Measurements from ENCODE around the gene RASD2.

GRCh38 chr22:35517207-35517606 is 23.4 kb upstream of the RASD2 start:
- TF ChIP-seq, protein P1, sequence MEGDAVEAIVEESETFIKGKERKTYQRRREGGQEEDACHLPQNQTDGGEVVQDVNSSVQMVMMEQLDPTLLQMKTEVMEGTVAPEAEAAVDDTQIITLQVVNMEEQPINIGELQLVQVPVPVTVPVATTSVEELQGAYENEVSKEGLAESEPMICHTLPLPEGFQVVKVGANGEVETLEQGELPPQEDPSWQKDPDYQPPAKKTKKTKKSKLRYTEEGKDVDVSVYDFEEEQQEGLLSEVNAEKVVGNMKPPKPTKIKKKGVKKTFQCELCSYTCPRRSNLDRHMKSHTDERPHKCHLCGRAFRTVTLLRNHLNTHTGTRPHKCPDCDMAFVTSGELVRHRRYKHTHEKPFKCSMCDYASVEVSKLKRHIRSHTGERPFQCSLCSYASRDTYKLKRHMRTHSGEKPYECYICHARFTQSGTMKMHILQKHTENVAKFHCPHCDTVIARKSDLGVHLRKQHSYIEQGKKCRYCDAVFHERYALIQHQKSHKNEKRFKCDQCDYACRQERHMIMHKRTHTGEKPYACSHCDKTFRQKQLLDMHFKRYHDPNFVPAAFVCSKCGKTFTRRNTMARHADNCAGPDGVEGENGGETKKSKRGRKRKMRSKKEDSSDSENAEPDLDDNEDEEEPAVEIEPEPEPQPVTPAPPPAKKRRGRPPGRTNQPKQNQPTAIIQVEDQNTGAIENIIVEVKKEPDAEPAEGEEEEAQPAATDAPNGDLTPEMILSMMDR (conservative IDR thresholded peaks at IDR 0.05; ENCODE audit: low read length): peak; percentile 30
- TF ChIP-seq EZH2phosphoT487 (IDR thresholded peaks at IDR 0.05; ENCODE audit: borderline replicate concordance): no peak

Measured in Loucy (cell line).